GM19238 (cell line): ENCODE results near the gene NAT9.

Experiments
- DNase-seq: peaks from one replicate; pipeline ENCODE4 v3.0.0; 2011; ENCODE audit warnings: low spot score; ENCODE audit not compliant: insufficient read length

NAT9 gene

DNA sequence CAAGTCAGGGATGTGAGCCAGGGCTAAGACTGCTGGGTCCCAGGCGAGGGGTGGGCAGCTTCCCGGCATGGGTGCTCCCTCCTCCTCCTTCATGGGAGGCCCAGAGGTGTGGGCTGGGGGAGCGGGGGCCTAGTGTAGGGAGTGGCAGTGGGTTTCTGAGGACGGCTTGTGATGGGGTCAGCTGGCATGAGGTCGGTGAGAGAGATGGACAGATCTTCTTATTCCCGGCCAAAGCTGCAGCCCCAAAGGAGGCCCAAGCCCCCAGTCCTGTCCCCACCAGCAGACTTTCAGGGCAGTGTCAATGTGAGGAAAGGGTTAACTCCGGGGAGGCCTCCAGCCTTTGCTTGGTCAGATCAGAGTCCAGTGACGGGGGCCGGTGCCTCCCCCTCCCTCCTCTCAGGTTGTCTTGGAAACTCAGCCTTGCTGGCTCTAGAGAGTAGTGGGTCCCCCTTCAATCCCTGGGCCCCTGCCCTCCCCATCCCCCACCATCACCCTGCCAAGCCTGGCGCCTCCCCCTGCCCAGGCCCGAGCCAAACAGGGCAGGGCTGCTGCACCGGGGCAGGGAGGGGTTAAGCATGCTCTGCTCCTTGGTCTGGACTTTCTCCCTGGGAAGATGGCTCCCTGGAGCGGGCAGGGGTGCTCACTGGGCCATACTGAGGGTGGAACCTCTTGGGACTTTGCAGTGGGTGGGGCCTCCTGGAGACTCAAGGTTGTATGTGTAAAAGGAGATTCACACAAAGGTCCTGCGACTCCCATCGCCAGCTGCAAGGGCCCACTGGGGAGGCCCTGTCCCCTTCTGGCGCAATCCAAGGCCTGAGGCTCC is 12.4 kb downstream of the NAT9 start:
- no peak for DNase-seq

- DNase-seq, result no peak
Measured at GRCh38 chr17:74761931-74762330, 14.2 kb downstream of the NAT9 start.

- no peak for DNase-seq
Measured at GRCh38 chr17:74761419-74761818, 14.7 kb downstream of the NAT9 start.

GRCh38 chr17:74760404-74761105 is 15.6 kb downstream of the NAT9 start:
- DNase-seq, result no peak

- DNase-seq, result no peak
Measured at GRCh38 chr17:74759941-74760340, 16.2 kb downstream of the NAT9 start.

GRCh38 chr17:74759243-74759801 is 16.8 kb downstream of the NAT9 start:
- peak; percentile 74 for DNase-seq

DNA sequence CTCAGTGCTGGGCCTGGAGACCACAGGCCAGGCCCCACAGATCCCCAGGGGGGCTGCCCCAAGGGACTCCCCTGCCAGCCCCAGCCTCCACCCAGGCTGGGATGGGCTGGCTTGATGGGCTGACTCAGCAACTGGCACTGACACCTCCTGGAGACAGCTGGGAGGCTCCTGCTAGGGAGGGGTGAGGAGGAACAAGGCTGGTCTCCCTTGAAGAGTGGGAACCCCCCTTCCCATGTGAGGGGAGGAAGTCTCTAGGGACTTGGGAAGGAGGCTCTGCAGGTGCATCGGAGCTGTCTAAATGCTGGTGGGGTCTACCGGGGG is 17.3 kb downstream of the NAT9 start:
- DNase-seq, result no peak

- no peak for DNase-seq
Measured at GRCh38 chr17:74757931-74758847, 18.0 kb downstream of the NAT9 start.

DNA sequence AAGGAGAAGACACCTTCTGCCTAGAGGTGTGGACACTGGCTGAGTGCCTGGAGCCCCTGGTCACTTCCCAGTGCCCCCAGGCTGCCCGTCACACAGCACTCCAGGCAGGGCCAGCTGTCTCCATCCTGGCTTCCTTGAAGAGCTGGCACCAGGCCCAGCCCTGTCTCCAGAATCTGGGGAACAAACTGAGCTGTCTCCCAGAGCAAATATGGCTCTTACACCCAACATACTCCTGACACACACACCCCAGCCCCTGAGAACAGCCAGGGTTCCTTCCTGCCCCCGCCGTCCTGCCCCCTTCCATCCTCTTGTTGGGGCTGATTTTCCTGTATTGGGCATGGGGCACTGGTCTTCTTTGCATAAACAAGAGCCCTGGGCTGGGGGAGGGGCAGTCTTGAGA is 18.6 kb downstream of the NAT9 start:
- no peak for DNase-seq

GRCh38 chr17:74756891-74757290 is 19.3 kb downstream of the NAT9 start:
- no peak for DNase-seq

DNA sequence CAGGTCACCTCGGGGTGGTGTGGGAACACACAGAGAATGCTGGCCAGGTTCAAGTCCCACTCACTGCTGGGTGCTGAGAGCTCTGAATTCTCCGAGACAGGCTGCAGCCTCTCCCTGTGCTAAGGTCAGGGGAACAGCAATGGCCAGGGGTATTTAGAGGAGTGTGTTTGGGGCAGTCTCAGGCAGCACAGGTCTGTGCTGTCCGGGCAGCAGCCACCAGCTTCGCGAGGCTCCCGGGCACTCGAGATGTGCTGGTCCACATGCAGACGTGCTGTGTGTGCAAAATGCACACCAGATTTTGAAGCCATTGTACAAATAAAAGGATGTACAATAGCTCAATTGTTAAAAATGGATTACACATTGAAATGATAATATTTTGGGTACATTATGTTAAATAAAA is 20.6 kb downstream of the NAT9 start:
- DNase-seq, result no peak

- no peak for DNase-seq
Measured at GRCh38 chr17:74754832-74755231, 21.3 kb downstream of the NAT9 start.

GRCh38 chr17:74752822-74753401 is 23.2 kb downstream of the NAT9 start:
- DNase-seq, result no peak

DNA sequence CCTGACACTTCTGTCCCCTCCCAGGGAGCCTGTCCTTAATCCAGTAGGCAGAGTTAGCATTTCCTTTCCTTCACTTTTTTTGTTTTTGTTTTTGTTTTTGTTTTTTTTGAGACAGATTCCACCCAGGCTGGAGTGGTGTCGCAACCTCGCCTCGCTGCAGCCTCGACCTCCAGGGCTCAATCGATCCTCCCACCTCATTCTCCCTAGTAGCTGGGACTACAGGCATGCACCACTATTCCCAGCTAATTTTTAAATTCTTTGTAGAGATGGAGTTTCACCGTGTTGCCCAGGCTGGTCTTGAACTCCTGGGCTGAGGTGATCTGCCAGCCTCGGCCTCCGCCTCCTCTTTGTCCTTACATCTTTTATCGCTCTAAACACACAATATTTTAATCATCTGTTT is 23.7 kb downstream of the NAT9 start:
- no peak for DNase-seq

DNA sequence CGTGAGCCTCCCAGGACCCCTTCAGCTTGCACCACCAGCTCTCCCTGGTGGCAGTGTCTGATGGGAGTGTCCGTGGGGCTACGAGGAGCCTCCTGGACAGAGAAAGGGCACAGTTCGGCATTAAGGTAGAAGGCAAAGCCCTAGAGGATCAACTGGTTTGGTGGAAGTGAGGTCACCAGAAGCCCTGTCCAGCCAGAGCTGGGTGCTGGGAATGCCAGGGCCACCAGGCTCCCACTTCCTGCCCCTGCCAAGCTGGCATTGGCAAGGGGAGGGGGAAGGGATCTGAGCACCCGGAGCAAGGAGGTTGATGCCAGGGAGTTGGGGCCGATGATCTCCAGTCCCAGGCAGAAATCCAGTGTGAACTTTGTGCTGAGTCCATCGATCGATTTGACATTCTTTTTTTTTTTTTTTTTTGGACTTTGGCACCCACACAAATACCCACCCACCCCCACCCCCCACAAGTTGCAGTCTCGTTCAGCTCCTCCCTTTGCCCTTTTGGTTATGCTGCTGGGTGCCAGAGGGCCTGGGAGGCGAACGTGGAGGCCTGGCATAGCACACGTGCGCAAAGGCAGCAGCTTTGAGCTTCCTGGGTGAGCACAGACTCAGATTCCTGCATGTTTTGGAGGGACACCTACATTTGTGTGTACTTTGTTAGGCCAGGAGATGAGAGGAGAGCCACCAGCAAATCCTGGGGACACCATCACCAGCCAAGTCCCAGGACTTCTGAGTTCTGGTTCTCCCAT is 25.6 kb downstream of the NAT9 start:
- no peak for DNase-seq

DNA sequence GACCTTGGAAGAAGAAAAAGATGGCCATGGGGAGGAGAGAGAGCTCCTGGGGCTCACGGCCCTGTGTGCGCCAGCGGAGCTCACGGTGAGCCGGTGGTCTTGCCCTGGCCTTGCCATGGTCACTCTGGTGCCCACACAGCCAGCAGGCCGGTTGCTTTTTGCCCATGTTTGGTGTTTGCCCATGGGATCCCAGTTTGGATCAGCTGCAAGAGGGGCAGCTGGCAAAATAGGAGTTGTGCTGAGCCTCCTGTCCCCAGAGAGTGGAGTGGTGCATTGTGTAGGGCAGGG is 26.2 kb downstream of the NAT9 start:
- no peak for DNase-seq

DNA sequence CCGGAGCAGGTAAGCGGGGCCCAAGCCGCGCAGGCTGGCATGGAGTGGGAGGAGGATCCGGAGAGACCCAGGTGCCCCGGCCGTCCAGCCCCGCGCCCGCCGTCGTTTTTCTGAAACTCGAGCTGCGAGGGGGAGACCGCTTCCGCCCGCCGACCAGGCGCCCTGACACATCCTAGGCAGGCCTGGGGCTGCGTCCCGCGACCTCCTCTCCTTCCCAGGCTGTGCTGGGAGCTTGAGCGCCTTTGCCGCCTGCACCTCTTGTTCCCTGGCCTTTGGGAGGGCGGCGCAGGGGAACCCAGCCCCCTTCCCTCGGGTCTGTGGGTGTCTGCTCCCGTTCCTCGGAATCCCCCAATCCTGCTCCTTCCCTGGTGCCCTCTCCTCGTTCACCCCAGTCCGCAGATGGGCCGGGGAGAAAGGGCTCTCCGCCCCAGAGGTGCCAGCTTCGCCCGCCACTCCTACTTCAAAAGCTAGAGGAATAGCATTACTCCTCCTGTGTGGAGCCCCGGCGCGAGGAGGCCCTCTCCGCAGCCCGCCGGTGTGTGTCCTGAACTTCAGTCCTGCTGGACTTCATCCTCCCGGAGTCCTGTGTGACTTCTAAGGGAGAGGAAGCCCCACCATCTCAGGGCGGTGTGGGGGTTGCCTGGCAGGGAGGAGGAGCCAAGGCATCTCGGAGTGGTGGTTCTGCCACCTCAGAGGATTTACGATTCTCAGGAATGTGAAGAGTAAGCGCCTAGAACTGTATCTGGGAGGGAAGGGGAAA is 26.7 kb downstream of the NAT9 start:
- DNase-seq, result no peak

DNA sequence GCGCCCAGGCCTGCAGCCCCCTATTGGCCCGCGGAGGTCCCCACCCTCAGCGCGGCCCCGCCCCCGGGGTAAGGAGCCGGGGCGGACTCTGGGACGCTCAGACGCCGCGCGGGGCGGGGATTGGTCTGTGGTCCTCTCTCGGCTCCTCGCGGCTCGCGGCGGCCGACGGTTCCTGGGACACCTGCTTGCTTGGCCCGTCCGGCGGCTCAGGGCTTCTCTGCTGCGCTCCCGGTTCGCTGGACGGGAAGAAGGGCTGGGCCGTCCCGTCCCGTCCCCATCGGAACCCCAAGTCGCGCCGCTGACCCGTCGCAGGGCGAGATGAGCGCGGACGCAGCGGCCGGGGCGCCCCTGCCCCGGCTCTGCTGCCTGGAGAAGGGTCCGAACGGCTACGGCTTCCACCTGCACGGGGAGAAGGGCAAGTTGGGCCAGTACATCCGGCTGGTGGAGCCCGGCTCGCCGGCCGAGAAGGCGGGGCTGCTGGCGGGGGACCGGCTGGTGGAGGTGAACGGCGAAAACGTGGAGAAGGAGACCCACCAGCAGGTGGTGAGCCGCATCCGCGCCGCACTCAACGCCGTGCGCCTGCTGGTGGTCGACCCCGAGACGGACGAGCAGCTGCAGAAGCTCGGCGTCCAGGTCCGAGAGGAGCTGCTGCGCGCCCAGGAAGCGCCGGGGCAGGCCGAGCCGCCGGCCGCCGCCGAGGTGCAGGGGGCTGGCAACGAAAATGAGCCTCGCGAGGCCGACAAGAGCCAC is 27.4 kb downstream of the NAT9 start, which contains the start of gene NHERF1:
TSS of gene NHERF1 (plus strand) at position 100 of the 750 bp plus-strand sequence. CDS start at position 319, 219 bp downstream.
- no peak for DNase-seq

DNA sequence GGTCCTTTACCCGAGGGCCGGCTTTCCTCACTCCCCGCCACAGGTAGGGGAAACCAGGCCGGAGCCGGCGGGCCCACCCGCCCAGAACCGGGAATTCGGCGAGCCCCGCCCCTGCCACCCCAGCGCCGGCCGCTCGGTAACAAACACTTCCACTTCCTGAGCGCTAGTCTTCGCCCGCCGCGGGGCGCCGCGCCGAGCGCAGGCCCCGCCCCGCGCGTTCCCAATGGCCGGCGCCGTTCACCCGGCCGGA is 27.9 kb downstream of the NAT9 start:
- peak; percentile 97 for DNase-seq

DNA sequence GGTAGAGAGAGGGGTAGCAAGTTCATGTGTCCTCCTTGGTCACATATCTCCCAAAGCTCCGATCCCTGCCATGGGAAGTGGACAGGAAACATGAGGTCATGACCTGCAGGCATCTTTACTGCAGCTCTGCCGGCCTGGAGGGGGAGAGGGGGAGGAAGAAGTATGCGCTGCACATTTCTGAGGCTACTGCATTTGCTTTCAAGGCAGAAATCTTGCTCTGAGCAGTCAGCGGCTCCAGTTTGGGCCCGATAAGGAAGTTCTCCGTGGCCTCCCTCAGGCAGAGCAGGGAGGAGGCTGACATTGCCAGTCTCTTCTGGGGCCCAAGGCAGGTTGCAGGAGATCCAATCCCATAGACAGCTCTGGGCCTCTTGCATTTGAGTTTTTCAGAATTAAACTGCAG is 29.2 kb downstream of the NAT9 start:
- no peak for DNase-seq
